K562 (cell line): Measurements from ENCODE around the gene CDCP1. TPM values are rescaled to one million over a fixed set of nuclear protein-coding genes. Genes with fewer than 3 reads are reported as not detected.

Experiments used
- ARNT ChIP-seq, 2 experiments: fragments of 450-650 bp; IDR thresholded peaks; 2 replicates each; pipeline ENCODE4 v1.6.1; 2016; ENCODE audit warnings: mild to moderate bottlenecking in 1 of 2
- CREBBP ChIP-seq: IDR thresholded peaks from one replicate; pipeline ENCODE4 v1.6.1; 2012; ENCODE audit warnings: low read depth, mild to moderate bottlenecking, control low read depth, inconsistent platforms, low read length
- CTCFL ChIP-seq: IDR thresholded peaks from 2 replicates; pipeline ENCODE4 v1.6.1; 2011; ENCODE audit warnings: borderline replicate concordance, low read depth, mild to moderate bottlenecking, moderate library complexity, low read length; ENCODE audit not compliant: insufficient read depth, poor library complexity, severe bottlenecking
- E2F3 ChIP-seq: fragments of 250-450 bp; sonication (Bioruptor Pico); IDR thresholded peaks from 2 replicates; pipeline ENCODE4 v1.4.0; 2020; ENCODE audit warnings: mild to moderate bottlenecking
- ETS1 ChIP-seq: conservative IDR thresholded peaks from 2 replicates; pipeline ENCODE4 v1.6.1; 2011; ENCODE audit warnings: low read depth, mild to moderate bottlenecking, low read length; ENCODE audit not compliant: control insufficient read depth
- HCFC1 ChIP-seq: IDR thresholded peaks from 2 replicates; pipeline ENCODE4 v1.6.1; 2012; ENCODE audit warnings: low read depth, low read length, improper control_type of control experiment
- KDM1A ChIP-seq, 2 experiments: fragments of 450-650 bp; IDR thresholded peaks; 2 replicates each; pipeline ENCODE4 v1.6.1; 2016; ENCODE audit warnings: mild to moderate bottlenecking in 2 of 2
- KLF10 ChIP-seq: fragments of 250-450 bp; sonication (Bioruptor Pico); IDR thresholded peaks from 2 replicates; pipeline ENCODE4 v1.6.1; 2021; ENCODE audit warnings: matching md5 sums
- NCOA1 ChIP-seq: fragments of 450-650 bp; IDR thresholded peaks from 2 replicates; pipeline ENCODE4 v1.6.1; 2016; ENCODE audit warnings: low read depth
- RBM25 ChIP-seq: fragments of 200-400 bp; formaldehyde crosslinking; IDR thresholded peaks from 2 replicates; pipeline ENCODE4 v1.6.1; 2018; ENCODE audit warnings: low read length, low read depth, moderate library complexity; ENCODE audit not compliant: severe bottlenecking
- RCOR1 ChIP-seq, 2 experiments: IDR thresholded peaks; 2 replicates each; pipeline ENCODE4 v1.6.1; 2012; ENCODE audit warnings: low read depth in 2 of 2, low read length in 2 of 2, borderline replicate concordance in 1 of 2, improper control_type of control experiment in 1 of 2
- SMC3 ChIP-seq: conservative IDR thresholded peaks from 2 replicates; pipeline ENCODE4 v1.6.1; 2011; ENCODE audit warnings: low read depth, low read length, improper control_type of control experiment; ENCODE audit not compliant: insufficient read depth
- TEAD4 ChIP-seq, 2 experiments: sonication (generic) in 1 of 2; formaldehyde crosslinking in 1 of 2; IDR thresholded peaks; 2 replicates each; pipeline versions ENCODE4 v1.6.1 to v1.8.0; 2012 to 2022; ENCODE audit warnings: borderline replicate concordance in 1 of 2, inconsistent platforms in 1 of 2, low read length in 1 of 2, mild to moderate bottlenecking in 1 of 2, missing genetic modification reagents in 1 of 2
- ZNF212 ChIP-seq: fragments of 450-650 bp; formaldehyde crosslinking; IDR thresholded peaks from 2 replicates; pipeline ENCODE4 v1.4.0; 2020; ENCODE audit warnings: mild to moderate bottlenecking
- polyA plus RNA-seq, 8 experiments: library from polyadenylated mRNA; depleted of rRNA in 4 of 8; stranded (reverse) in 5 of 8; unstranded in 3 of 8; fragments of >200 nt; fragmentation: Nextera tagmentation in 2 of 8; fragmentation: Illumina TruSeq in 1 of 8; extraction: Ambion mirVana in 2 of 8; extraction: Trizol in 1 of 8; gene quantifications; 2 replicates each; pipeline versions ENCODE4 v1.2.1 to v1.2.3, GENCODE V29; 2011 to 2014; ENCODE audit warnings: inconsistent platforms in 1 of 8, missing spikeins in 1 of 8
- total RNA-seq, 7 experiments: library from RNA; depleted of rRNA in 6 of 7; stranded (reverse); fragments of >200 nt in 6 of 7; fragmentation: Illumina TruSeq in 2 of 7; extraction: Trizol in 2 of 7; gene quantifications; 2 replicates each; pipeline versions ENCODE4 v1.2.1 to v1.2.3, GENCODE V29; 2011 to 2021; ENCODE audit warnings: low replicate concordance in 1 of 7
- TF ChIP-seq, protein P1 (sequence below): fragments of 450-650 bp; formaldehyde crosslinking; conservative IDR thresholded peaks from 2 replicates; pipeline ENCODE4 v1.4.0; 2022; ENCODE audit warnings: mild to moderate bottlenecking, missing genetic modification characterization
- TF ChIP-seq, protein P2 (sequence below): fragments of 250-450 bp; sonication (Bioruptor Pico); IDR thresholded peaks from 2 replicates; pipeline ENCODE4 v1.8.0; 2022; ENCODE audit warnings: moderate library complexity, mild to moderate bottlenecking, inconsistent platforms
- TF ChIP-seq, protein P3 (sequence below): IDR thresholded peaks from 2 replicates; pipeline ENCODE4 v1.6.1; 2014; ENCODE audit warnings: antibody characterized with exemption

CDCP1 gene
- total and polyA plus RNA-seq, 9 of the 15 experiments (the other 6 are each of a cell fraction or from before 2014, with no cell fraction given) = 3.9 to 16.4 (median 5.2) TPM

DNA sequence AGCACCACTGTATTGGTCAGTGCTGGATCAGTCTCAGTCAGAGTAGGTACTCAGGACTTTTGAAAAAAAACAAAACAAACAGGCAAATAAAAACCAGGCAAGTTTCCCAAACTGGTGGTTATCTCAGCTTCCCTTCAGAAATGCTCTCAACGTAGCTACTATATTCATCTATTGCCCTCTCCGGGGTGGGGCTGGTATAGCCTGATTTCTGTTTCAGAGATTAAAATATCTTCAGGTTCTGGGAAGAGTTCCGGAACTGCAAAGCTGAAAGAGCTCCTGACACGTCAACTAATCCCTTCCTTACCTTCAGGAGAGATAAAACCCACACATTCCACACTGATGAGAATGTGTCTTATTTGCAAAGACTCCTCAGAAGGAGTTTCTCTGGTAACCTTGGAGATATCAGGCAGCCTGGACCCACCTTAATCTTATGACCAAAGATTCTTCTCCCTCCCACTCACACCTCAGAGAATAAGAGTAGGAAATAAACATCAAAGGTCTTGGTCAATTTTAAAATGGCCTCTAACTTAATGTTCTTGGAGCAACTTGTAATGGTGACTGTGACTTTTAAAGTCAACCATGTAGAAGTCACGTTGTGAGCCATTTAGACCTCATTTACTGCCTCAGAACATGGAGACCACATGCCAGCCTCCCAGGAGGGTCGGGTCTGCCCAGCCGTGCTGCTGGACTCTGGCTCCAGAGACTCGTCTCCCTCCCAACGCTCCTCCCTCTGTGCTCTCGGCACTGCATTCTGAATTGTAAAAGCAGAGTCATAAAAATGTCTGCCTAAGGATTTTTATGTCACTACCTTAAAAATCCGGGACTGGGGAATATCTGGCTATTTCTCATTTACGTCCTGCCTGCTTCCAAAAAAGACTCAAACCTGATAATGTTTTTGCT, 53.8 kb downstream of the CDCP1 start (continued):
- TF ChIP-seq RBM25 (no peak), NCOA1 (peak; percentile 86; the same call in 1 of the 2 replicates), CTCFL (no peak), KLF10 (CRISPR knock-in tag) (no peak), RCOR1 (IDR thresholded peaks at IDR 0.05; ENCODE audit: borderline replicate concordance in 1 of 2, low read depth in 2 of 2, low read length in 2 of 2) (peak; percentile 93 to 99), ETS1 (no peak), ZNF212 (no peak), SMC3 (peak; percentile 31; the same call in 1 of the 2 replicates), KDM1A (IDR thresholded peaks at IDR 0.05) (peak; percentile 98), ARNT (IDR thresholded peaks at IDR 0.05) (peak in 1 of 2 experiments; percentile 61; a peak in 2 of 4 replicates), HCFC1 (no peak), CREBBP (no peak), TEAD4 (IDR thresholded peaks at IDR 0.05; ENCODE audit: low read length) (peak; percentile 96), TEAD4 (CRISPR knock-in tag; IDR thresholded peaks at IDR 0.05; ENCODE audit: borderline replicate concordance) (no peak), E2F3 (CRISPR knock-in tag) (no peak)
- TF ChIP-seq, protein P1, sequence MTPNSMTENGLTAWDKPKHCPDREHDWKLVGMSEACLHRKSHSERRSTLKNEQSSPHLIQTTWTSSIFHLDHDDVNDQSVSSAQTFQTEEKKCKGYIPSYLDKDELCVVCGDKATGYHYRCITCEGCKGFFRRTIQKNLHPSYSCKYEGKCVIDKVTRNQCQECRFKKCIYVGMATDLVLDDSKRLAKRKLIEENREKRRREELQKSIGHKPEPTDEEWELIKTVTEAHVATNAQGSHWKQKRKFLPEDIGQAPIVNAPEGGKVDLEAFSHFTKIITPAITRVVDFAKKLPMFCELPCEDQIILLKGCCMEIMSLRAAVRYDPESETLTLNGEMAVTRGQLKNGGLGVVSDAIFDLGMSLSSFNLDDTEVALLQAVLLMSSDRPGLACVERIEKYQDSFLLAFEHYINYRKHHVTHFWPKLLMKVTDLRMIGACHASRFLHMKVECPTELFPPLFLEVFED (CRISPR knock-in tag) = no peak
- TF ChIP-seq, protein P2, sequence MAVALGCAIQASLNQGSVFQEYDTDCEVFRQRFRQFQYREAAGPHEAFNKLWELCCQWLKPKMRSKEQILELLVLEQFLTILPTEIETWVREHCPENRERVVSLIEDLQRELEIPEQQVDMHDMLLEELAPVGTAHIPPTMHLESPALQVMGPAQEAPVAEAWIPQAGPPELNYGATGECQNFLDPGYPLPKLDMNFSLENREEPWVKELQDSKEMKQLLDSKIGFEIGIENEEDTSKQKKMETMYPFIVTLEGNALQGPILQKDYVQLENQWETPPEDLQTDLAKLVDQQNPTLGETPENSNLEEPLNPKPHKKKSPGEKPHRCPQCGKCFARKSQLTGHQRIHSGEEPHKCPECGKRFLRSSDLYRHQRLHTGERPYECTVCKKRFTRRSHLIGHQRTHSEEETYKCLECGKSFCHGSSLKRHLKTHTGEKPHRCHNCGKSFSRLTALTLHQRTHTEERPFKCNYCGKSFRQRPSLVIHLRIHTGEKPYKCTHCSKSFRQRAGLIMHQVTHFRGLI (CRISPR knock-in tag) = no peak
- TF ChIP-seq, protein P3, sequence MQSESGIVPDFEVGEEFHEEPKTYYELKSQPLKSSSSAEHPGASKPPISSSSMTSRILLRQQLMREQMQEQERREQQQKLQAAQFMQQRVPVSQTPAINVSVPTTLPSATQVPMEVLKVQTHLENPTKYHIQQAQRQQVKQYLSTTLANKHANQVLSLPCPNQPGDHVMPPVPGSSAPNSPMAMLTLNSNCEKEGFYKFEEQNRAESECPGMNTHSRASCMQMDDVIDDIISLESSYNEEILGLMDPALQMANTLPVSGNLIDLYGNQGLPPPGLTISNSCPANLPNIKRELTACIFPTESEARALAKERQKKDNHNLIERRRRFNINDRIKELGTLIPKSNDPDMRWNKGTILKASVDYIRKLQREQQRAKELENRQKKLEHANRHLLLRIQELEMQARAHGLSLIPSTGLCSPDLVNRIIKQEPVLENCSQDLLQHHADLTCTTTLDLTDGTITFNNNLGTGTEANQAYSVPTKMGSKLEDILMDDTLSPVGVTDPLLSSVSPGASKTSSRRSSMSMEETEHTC = peak; percentile 24; the same call in 1 of the 2 replicates
